HG03457 (cell line): ENCODE results near the gene THOP1.
"Not testable (repeated sequence)": the region's sequence is repeated elsewhere in the genome, so short reads cannot be mapped to it uniquely, and the experiment has no call there.

Experiments
- ATAC-seq: cut with Tn5 transposase; IDR thresholded peaks from one replicate; pipeline ENCODE4 v1.9.1; 2021; ENCODE audit warnings: moderate number of reproducible peaks; ENCODE audit not compliant: unreplicated experiment

THOP1 gene

GRCh38 chr19:2815191-2815614 lies 29.9 kb downstream of the THOP1 start:
- ATAC-seq: no peak

GRCh38 chr19:2815923-2816322 lies 30.6 kb downstream of the THOP1 start:
- ATAC-seq: no peak

GRCh38 chr19:2816641-2817040 lies 31.3 kb downstream of the THOP1 start:
- ATAC-seq: no peak

- not testable (repeated sequence) for ATAC-seq
Measured at GRCh38 chr19:2817237-2817829, 32.0 kb downstream of the THOP1 start.

- peak; percentile 63 for ATAC-seq
Measured at GRCh38 chr19:2819540-2820111, 34.3 kb downstream of the THOP1 start, which contains the start of gene ZNF554. ZNF554 (plus strand) TSS chr19:2819868; CDS start chr19:2820072, 204 bp downstream.

GRCh38 chr19:2820112-2820702 lies 34.9 kb downstream of the THOP1 start:
- peak; percentile 11 for ATAC-seq

GRCh38 chr19:2822846-2823245 lies 37.5 kb downstream of the THOP1 start:
- no peak for ATAC-seq

GRCh38 chr19:2823646-2824045 lies 38.3 kb downstream of the THOP1 start:
- ATAC-seq: no peak

GRCh38 chr19:2824129-2824528 lies 38.8 kb downstream of the THOP1 start:
- ATAC-seq: no peak

- no peak for ATAC-seq
Measured at GRCh38 chr19:2827022-2827421, 41.7 kb downstream of the THOP1 start.

GRCh38 chr19:2827840-2828489 lies 42.7 kb downstream of the THOP1 start:
- ATAC-seq: no peak

GRCh38 chr19:2834294-2834871 lies 49.1 kb downstream of the THOP1 start:
- no peak for ATAC-seq

- ATAC-seq: no peak
Measured at GRCh38 chr19:2837430-2837829, 52.1 kb downstream of the THOP1 start.

- peak; percentile 83 for ATAC-seq
Measured at GRCh38 chr19:2840794-2841791, 55.8 kb downstream of the THOP1 start, which contains the start of gene ZNF555. ZNF555 (plus strand) TSS chr19:2841475; CDS start chr19:2841573, 98 bp downstream.

GRCh38 chr19:2841855-2842574 lies 56.7 kb downstream of the THOP1 start:
- no peak for ATAC-seq

GRCh38 chr19:2845107-2845506 lies 59.8 kb downstream of the THOP1 start:
- no peak for ATAC-seq

- ATAC-seq: no peak
Measured at GRCh38 chr19:2846180-2846894, 61.0 kb downstream of the THOP1 start.

GRCh38 chr19:2847507-2847906 lies 62.2 kb downstream of the THOP1 start:
- no peak for ATAC-seq

GRCh38 chr19:2848616-2849015 lies 63.3 kb downstream of the THOP1 start:
- ATAC-seq: no peak
